GM18511 (cell line): ENCODE measurements around the gene MSANTD1.
"Not testable (repeated sequence)": the region's sequence is repeated elsewhere in the genome, so short reads cannot be mapped to it uniquely, and the experiment has no call there.

Experiments
- ATAC-seq: cut with Tn5 transposase; IDR thresholded peaks from one replicate; pipeline ENCODE4 v1.9.1; 2021; ENCODE audit warnings: mild to moderate bottlenecking, moderate library complexity; ENCODE audit not compliant: unreplicated experiment

MSANTD1 gene

DNA sequence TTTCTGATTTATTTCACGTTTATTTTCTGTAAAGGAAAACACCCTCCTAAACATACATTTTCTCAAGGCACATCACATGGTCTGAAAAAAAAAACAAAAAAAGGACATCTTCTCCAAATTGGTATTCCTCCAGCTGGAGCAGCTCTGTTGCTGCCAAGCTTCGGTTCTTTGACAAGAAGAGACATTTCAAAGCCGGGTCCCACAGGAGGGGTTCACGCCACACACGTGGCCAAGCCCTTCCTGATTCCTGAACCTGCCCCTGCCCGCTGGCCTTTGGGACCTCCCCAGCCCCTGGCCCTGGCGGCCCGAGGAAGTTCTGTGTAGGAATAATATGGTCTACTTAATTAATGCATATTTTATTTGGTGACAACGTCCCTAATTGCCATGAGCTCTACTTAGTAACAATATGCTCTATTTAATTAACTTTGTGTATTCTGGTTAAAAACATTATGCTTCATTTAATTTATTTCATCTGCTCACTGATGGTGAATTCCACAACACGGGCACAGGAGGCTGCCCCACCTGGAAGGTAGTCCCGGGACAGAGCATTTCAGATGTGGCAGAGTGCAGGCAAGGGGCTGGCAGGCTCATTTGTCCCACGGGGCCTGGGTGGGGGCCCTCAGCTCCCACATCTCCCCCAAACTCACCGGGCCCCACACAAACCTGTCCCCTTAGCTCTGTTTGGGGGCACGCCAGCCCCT lies 38.5 kb downstream of the MSANTD1 start:
- no peak for ATAC-seq

DNA sequence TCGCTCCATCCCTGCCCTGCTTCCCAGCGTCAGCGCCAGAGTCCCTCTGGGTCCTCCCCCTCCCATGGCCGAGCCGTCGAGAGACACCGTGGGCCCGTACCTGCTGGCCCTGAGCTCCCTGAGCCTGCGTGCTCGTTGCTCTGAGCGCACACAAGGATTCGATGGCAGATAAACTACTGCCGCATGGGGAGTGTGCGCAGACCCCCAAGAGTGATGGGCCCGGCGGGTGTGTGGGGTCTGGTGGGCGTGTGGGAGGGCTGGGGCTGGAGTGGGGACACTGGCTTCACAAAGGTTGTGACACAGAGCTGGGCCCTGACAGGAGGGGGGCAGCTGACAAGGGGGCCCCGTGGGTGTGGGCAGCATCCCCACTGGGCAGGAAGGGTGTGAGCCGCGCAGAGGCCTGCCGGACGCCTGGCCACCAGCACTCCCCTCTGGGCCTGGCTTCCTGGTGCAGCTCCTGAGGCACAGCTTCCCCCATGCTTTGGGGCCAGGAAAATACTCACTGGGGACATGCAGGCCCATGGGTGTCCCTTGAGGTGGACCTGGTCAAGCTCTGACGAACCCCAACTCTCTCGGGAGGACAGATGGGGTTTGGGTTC lies 39.1 kb downstream of the MSANTD1 start:
- ATAC-seq = no peak

DNA sequence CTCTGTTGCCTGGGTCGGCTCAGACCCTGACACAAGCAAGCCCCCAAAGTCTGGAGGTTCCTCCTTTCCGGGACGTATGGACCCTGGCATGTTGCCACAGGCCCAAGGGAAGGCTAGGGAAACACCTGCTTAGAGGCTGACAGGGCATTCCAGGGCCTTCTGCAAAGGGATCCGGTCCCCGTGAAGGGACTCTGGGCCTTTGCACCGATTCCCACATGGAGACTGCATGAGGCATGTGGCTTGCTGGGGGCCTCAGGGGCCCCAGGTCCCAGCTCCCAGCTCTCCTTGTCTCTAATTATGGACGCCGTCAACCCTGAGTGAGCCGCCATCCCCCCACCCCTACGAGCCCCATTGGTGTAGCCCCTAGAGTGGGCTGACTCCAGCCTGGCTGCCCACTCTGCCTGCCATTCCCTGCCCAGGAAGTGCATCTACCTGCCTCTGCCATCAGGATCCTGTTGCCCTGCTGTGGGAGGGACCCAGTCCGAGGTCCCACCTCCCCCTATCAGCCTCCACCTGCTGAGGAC lies 39.7 kb downstream of the MSANTD1 start:
- no peak for ATAC-seq

DNA sequence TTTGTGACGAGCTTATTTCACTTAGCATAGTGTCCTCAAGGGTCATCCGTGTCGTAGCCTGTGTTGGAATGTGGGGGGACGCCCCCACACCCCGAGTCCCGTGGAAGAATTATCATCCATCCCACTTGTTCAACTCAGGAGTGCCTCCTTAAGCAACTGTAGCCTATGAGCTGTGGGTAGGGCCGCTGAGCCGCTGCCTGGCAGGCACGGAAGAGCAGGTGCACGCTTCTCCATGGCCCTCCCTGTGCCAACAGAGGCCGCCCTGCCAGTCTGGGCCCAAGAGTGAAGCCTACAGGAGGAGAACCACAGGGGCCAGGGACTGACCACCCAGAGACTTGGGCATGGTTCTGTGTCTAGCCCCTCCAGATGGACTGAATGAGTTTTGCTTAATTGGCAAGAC lies 41.5 kb downstream of the MSANTD1 start:
- ATAC-seq = no peak

DNA sequence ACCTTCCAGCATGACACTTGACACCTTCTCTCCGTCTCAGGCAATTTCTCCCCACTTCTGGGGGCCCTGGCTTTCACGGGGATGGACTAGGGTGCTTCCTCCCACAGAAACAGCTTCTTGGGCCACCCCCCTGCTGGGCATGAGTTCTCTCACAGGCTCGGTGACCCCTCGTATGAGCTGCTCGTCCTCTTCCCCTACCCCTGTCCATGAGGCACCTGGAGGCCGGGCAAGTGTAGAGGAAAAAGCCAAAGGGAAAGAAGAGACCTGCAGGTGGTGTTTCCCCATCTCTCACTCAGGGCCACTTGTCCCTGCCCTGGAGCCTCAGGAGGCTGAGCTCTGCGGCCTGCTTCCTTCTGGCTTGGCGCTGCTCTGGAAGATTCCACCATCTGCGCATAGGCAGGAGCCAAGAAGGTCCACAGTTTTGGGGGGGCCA lies 41.9 kb downstream of the MSANTD1 start:
- no peak for ATAC-seq

DNA sequence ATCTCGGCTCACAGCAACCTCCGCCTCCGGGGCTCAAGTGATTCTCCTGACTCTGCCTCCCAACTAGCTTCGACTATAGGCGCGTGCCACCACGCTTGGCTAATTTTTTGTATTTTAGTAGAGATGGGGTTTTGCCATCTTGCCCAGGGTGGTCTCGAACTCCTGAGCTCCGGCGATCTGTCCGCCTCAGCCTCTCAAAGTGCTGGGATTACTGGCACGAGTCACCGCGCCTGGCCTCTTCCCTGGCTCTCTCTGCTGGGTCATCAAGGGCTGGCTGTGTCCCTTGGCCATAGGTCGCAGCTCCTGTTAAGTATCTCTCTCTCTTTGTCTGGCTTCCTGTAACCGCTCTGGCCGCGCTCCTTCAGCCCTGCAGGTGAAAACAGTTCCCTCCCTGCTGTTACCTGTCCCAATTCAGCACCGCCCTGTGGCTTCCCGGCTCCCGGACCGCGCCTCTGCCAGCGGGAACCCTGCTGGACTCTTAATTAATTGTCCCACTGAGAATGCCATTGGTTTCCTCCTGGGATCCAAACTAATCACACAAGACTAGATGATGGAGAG lies 42.5 kb downstream of the MSANTD1 start:
- ATAC-seq = no peak

DNA sequence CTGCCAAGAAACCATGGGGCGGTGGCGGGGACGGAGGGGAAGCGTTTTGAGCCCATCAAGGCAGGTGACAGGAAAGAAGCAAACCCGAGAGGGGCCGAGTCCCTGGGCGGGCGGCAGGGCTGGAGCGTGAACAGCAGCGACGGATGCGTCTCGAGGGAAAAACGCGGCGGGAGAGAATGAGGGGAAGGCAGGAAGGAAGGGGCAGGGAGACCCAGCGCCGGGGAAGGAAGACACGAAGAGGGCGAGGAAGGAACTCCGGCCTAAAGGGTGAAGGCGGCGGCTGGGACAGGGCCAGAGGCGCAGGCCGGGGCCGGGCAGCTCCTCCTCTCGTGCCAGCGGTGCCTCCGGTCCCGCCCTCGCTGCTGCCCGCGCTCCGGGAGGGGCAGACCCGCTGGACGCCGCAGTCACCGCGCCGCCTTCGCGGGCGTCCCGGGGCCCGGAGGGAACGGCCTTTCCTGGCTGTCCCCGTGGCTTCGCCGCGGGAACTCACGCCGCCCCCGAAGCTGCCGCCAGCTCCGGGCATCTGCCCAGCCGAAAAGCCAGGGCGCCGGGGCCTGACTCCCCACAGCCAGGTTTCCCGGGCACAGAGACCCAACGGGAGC lies 43.1 kb downstream of the MSANTD1 start:
- peak; percentile 38 for ATAC-seq

DNA sequence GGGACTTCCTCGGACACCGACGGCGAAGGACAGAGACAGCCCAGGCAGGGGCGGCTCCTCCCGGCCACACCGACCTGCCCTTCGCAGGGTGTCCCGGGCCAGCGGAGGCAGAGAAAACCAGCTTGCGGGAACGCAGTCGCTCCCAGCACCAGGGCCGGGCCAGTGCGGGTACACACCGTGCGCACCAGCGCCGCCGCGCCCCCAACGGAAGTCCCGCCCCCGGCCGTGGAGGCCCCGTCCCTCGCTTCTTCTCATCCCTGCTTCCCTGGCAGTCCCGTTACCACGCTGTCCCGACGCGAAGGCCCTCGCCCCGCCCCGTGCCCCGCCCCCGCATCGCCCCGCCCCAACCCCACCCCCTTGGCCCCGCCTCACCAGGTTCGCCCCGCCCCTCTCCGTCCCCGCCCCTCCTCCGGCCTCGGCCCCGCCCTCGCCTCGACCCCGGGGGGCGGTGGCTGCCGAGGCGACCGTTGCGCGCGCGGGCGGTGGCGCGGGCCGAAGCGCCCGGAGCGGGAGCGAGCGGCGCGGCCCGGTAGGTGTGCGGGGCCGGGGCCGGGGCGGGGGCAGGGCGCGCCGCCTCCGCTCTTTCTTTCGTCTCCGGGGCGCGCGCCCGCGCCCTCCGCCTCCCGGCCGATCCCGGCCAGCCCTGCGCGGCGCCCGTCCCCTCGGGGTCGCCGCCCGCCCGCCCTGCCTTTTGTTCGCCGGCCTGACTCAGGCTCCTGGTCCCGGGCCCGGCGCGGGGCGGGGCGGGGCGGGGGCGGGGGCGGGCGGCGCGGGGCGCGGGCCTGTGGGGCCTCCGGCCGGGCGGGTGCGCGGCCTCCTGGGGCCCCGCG lies 43.8 kb downstream of the MSANTD1 start, which contains the start of gene RGS12:
RGS12 (plus strand) TSS at position 451 of the 830 bp plus-strand sequence. CDS start 23,150 bp downstream, outside the sequence.
- peak; percentile 65 for ATAC-seq

DNA sequence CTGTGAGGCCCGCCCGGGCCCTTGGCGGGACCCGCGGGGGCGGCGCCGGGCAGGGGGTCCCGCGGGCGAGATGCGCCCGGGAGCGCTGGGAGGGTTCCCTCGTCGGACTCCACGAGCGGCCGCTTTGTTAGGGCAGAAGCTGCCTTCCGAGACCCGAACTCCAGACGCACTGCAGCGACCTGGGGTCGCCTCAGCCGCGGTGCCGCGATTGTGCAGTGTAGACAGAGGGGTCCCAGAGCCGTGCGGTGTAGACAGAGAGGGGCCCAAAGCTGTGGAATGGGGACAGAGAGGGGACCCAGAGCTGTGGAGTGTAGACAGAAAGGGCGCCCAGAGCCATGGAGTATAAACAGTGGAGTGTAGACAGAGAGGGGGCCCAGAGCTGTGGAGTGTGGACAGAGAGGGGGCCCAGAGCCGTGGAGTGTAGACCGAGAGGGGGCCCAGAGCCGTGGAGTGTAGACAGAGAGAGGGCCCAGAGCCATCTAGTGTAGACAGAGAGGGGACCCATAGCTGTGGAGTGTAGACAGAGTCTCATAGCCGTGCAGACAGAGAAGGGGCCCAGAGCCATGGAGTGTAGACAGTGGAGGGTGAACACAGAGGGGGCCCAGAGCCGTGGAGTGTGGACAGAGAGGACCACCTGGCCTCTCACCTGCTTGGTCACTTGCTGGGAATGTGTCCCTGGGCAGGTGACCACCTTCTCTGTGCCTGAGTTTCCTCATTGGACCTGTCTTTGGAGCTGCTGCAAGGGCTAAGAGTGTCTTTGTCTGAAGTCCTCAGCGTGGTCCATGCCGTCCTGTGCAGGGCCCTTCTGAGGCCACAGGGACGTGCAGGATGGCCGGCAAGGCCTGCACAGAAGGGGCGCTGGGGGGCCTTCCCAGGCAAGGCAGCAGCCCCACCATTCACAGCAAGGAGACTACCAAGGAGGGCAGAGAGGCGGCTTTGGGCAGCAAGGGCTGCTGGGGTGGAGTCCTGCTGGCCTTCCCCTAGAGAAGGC lies 44.7 kb downstream of the MSANTD1 start:
- no peak for ATAC-seq

DNA sequence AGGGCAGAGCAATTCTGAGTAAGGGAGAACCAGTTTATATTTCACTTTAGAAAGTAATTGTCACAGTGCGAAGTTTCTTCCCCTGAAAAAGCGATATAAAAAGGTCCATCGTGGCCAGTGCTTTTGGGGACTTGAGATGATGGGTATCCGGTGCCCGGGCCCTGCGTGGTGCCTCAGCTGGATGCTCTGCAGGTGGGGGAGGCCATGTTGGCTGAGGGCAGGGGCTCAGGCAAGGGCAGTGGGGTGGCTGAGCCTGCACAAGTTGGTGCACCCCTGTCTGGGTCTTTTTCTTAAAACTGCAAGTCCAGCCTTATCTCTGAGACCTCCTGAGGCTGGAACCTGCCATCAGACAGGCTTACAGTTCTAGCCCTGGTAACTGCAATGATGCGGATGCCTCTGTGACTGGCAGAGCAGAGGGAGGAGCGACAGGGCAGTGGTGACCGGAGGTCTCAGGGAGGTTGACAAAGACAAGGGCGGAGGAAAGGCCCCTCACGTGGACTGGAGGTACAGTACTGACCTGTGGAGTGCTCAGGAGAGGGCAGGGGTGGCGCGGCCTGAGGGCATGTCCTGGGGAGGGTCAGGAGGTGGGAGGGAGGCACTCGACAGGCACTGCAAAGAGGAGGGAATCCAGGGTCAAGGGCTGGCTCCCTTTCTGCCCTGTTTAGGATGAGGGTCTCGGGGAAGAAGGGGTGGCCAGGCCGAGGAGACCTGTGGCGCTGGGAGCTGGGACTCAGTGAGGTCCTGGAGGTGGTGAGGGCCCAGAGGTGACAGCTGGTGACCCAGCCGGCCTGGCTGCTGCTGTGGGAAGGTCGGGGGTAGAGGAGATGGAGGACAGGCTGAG lies 45.7 kb downstream of the MSANTD1 start:
- ATAC-seq = no peak

DNA sequence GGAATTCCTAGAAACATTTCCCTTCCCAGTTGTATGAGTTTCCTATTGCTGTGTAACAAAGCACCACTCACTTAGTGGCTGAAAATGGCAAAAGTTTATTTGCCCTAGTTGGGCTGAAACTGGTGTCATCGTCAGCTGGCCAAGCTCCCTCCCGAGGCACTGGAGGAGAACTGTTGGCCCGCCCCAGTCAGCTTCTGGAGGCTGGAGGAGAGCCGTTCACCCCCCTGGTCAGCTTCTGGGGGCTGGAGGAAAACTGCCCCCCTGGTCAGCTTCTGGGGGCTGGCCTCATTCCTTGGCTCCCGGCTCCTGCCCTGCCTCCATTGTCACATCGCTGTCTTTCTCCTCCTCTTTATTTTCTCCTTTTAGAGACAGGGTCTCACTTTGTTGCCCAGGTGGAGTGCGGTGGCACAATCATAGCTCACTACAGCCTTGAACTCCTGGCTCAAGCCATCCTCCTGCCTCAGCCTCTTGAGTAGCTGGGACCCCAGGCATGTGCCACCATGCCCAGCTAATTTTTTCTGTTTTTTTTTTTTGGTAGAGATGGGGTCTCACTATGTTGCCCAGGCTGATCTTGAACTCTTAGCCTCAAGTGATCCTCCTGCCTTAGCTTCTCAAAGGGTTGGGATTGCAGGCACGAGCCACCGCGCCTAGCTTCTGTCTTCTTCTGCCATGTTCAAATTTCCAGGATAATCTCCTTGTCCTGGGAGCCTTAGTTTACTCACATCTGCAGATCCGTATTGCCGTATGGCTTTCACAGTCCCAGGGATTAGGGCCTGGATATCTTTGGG lies 47.1 kb downstream of the MSANTD1 start:
- no peak for ATAC-seq

DNA sequence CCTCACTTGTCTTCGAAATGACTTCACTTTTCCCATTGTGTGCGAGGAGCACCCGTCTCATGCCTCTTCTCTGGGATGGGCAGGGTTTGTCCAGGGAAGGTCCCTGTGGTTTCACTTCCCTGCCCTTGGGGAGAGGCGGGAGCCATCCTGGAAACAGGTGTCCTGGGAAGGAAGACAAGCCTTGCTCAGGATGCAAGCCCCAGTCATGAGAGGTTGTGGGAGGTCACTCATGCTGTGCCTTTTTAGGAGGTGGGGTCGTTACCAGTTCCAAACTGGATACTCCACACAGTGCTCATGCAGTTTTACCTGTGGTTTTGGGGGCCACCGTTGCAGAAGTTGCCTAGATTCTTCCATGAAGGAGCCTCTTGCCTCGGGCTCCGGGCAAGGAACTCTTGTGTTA lies 47.7 kb downstream of the MSANTD1 start:
- no peak for ATAC-seq

DNA sequence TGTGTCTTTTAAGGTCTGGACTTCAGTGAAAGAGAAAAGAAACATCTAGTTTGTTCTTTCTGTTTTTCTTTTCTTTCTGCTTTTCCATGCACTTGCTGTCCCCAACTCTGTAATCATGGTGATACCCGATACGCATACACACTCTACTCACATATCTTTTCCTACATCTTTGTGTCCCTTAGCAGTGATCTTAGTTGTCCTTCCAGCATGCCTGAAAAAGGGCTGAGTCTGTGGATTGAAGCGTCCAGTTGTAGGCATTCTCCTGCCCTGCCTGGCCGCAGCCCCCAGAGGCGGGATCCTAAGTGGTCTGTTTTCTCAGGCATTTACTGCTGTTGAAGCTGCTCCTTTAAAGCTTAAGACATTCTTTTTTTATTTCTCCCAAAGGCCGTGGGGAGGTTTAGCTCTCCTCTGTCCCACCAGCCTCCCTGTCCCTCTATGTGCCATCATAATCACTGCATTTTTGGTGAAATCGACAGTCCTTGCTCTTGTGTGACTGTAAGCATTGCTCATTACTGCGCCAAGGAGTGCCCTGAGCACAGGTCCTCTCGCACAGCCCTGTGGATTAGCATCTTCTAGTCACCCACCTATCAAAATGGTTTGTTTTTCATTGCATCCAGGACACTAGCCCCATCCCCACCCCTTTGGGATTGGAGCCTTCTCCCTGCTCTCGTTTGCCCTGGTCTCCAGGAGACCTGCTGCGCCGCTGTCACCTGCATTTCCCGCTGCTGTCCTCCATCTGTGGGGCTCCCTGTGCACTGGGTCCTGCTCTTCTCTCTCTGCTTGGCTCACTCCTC lies 48.3 kb downstream of the MSANTD1 start:
- ATAC-seq = no peak

DNA sequence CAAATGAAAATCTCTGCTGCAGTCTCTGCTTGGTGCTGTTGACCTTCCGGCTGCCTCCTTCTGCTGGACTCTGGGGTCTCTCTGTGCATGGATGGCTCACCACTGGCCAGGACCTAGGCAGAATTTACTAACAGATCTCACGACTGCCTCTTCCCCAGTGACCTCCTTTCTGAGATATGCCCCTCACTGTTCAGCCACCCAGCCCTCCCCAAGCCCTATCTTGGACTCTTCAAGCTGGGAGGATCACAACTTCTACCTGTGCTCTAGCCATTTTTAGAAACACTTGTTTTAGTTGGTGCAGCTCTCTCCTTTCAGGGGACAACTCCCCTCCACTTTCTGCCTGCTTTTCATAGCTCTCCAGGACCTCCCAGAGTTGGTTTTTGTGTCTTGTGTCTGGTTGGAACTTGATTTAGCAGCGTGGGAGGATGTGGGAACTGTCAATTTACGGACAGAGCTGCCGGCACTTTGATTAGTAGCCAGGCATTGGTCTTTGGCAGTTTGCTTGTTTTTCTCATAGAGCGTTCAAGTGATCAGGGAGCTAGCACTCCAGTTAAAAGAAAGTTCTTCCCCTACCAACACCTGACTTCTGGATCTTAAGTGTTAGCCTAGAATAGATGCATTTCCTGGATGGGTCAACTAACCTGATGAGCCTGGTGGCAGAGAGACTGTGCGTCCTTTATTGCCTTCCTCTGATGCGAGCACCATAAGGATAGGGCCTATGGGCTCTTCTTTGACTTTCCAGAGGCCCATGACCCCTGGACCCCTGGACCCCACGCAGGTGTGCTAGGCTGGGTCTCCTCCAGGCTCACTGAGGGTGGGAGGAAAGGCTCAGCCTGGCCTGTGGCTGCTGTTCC lies 50.4 kb downstream of the MSANTD1 start:
- no peak for ATAC-seq

DNA sequence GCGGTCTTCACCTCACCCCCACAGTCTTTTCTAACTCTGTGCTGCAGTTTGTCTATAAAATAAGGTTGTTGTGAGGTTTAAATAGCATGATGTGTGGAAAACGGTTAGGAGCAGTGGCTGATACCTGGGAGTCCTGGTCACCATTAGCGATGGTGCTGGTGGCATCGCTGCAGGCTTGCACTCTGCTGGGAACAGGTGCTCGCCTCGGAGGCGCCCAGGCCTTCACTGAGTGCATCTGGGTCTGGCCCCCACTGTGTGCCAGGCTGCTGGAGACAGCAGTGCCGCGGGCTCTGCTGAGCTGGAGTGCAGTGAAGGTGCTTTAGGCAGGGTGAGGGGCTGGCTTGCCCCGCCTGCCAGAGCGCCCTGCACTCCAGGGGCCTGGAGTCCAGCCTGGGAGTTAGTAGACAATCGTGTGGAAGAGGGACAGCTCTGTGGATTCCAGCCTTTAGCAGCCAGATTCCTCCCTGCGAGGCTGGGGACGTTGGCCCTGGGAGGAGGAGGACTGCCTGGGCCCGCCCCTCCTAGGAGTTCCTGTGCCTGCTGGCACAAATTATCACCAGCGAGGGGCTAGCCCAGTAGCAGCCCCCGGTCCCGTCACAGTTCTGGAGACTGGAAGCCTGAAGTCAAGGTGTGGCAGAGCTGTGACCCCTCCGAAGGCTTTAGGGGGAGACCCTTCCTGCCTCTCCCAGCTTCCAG lies 51.2 kb downstream of the MSANTD1 start:
- ATAC-seq = no peak

DNA sequence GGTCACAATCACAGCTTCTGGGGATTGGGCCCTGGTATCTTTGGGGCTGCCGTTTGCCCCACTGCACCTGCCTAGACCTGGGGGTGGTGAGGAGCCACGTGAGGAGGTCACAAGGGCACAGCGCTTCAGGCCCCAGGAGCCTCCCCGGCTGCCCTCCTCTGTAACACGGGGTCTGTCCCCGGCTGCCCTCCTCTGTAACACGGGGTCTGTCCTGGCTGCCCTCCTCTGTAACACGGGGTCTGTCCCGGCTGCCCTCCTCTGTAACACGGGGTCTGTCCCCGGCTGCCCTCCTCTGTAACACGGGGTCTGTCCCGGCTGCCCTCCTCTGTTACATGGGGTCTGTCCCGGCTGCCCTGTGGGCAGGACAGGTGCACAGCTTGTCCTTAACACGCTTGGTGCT lies 51.9 kb downstream of the MSANTD1 start:
- ATAC-seq = not testable (repeated sequence)
